Activated CD4-positive, alpha-beta T cell treated with anti-CD3 and anti-CD28 coated beads, Interleukin-2, amount 50 U/mL, for 1 hour (primary cell): Measurements from ENCODE around the gene TROAP.
"Not testable (repeated sequence)": the region's sequence is repeated elsewhere in the genome, so short reads cannot be mapped to it uniquely, and the experiment has no call there.

Experiments
- DNase-seq: peaks from one replicate; pipeline ENCODE4 v3.0.0-alpha.2; 2020

TROAP gene

GRCh38 chr12:49322708-49323523, at the start of gene TROAP:
TSS of gene TROAP (plus strand) at chr12:49323255. CDS start at chr12:49323609, 354 bp downstream.
- peak; percentile 95 for DNase-seq

- DNase-seq = no peak
Observed at GRCh38 chr12:49273726-49274395, 49.2 kb upstream of the TROAP start.

GRCh38 chr12:49274396-49275069, 48.5 kb upstream of the TROAP start:
- DNase-seq = no peak

- DNase-seq = no peak
Observed at GRCh38 chr12:49276304-49277290, 46.5 kb upstream of the TROAP start.

GRCh38 chr12:49277466-49277865, 45.6 kb upstream of the TROAP start:
- no peak for DNase-seq

- DNase-seq = no peak
Observed at GRCh38 chr12:49279706-49280159, 43.3 kb upstream of the TROAP start.

GRCh38 chr12:49280545-49280944, 42.5 kb upstream of the TROAP start:
- DNase-seq = not testable (repeated sequence)

GRCh38 chr12:49282302-49282701, 40.8 kb upstream of the TROAP start:
- no peak for DNase-seq

GRCh38 chr12:49282740-49283375, 40.2 kb upstream of the TROAP start:
- DNase-seq = not testable (repeated sequence)

- DNase-seq = no peak
Observed at GRCh38 chr12:49283541-49284429, 39.3 kb upstream of the TROAP start.

- DNase-seq = no peak
Observed at GRCh38 chr12:49284672-49285071, 38.4 kb upstream of the TROAP start.

GRCh38 chr12:49287876-49288275, 35.2 kb upstream of the TROAP start:
- DNase-seq = no peak

- peak; percentile 69 for DNase-seq
Observed at GRCh38 chr12:49288412-49288853, 34.6 kb upstream of the TROAP start.

- no peak for DNase-seq
Observed at GRCh38 chr12:49288922-49289555, 34.0 kb upstream of the TROAP start.

GRCh38 chr12:49292729-49293055, 30.4 kb upstream of the TROAP start:
- no peak for DNase-seq

GRCh38 chr12:49293056-49293956, 29.7 kb upstream of the TROAP start:
- no peak for DNase-seq

- DNase-seq = no peak
Observed at GRCh38 chr12:49294086-49294803, 28.8 kb upstream of the TROAP start.

- no peak for DNase-seq
Observed at GRCh38 chr12:49294804-49295081, 28.3 kb upstream of the TROAP start.
